NCI-H748 (cell line): ENCODE data around the gene PITRM1.
"Not testable (repeated sequence)": the region's sequence is repeated elsewhere in the genome, so short reads cannot be mapped to it uniquely, and the experiment has no call there.

Experiments
- DNase-seq: peaks from one replicate; lab custom pipeline; 2025; ENCODE audit not compliant: unreplicated experiment; lab: John Stamatoyannopoulos, UW

Gene PITRM1, protein sequence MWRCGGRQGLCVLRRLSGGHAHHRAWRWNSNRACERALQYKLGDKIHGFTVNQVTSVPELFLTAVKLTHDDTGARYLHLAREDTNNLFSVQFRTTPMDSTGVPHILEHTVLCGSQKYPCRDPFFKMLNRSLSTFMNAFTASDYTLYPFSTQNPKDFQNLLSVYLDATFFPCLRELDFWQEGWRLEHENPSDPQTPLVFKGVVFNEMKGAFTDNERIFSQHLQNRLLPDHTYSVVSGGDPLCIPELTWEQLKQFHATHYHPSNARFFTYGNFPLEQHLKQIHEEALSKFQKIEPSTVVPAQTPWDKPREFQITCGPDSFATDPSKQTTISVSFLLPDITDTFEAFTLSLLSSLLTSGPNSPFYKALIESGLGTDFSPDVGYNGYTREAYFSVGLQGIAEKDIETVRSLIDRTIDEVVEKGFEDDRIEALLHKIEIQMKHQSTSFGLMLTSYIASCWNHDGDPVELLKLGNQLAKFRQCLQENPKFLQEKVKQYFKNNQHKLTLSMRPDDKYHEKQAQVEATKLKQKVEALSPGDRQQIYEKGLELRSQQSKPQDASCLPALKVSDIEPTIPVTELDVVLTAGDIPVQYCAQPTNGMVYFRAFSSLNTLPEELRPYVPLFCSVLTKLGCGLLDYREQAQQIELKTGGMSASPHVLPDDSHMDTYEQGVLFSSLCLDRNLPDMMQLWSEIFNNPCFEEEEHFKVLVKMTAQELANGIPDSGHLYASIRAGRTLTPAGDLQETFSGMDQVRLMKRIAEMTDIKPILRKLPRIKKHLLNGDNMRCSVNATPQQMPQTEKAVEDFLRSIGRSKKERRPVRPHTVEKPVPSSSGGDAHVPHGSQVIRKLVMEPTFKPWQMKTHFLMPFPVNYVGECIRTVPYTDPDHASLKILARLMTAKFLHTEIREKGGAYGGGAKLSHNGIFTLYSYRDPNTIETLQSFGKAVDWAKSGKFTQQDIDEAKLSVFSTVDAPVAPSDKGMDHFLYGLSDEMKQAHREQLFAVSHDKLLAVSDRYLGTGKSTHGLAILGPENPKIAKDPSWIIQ

DNA sequence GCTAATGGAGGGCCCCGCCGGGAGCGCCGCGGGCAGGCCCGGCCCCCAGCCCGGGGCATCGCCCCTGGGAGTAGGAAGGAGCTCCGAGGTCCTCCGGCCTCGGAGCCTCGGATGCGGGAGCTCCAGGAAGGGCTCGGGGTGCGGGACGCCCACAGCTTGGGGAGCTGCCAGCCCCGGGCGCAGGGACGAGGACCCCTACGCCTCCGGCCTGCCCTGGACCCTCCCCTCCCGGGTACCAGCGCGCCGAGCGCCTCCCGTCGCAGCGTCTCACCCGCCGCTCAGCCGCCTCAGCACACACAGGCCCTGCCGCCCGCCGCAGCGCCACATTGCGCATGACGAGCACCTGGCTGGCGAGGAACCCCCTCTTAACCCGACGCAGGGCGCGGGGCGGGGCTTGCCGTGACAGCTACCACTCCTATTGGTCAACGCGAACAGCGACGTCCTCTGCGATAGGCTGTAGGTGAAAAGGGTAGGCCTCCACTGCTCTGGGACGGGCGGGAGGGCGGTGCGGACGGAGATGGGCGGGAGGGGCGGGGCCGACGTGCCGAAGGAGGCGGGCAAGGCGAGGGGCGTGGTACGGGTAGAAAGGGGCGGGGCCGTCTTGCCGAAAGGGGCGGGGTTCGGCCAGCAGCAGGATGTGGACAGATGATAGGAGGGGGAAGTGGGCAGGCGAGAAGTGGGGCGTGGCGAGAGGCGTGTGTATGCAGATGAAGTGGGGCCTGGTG, at the start of gene PITRM1:
Gene PITRM1, minus strand, starts transcription at position 337 of the 725 bp plus-strand sequence. Its CDS starts 10 bp downstream, at position 327.
- peak; percentile 97 for DNase-seq

DNA sequence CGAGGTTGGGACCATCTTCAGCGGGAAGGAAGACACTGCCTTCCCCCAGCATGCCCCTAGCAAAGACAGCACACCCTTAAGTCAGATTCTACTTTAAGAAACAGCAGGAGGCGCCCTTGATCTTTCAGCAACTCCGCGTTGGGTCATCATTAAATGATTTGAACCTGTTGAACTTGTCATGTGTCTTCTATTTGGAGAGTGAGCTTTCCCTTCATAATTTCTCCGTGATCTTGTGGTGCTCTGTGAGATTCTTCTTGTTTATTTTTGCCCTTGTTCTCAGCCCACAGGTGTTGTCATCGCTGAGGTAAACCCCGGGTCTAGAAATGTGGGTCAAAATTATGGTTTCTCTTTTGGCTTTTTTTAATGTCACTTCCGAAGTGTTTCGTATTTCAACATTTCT, 49.5 kb upstream of the PITRM1 start:
- no peak for DNase-seq

DNA sequence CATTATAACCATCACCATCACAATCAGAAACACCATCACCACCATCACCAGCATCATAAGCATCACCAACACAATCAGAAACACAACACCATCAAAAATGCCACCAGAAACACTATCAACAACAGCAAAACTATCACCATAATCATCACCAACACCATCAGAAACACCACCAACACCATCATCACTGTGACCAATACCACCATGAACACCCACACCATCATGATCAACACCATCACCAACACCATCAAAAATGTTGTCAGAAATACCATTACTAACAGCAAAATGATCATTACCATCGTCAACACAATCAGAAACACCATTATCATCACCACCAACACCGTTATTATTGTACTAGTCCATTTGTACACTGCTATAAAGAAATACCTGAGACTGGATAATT, 49.0 kb upstream of the PITRM1 start:
- not testable (repeated sequence) for DNase-seq

DNA sequence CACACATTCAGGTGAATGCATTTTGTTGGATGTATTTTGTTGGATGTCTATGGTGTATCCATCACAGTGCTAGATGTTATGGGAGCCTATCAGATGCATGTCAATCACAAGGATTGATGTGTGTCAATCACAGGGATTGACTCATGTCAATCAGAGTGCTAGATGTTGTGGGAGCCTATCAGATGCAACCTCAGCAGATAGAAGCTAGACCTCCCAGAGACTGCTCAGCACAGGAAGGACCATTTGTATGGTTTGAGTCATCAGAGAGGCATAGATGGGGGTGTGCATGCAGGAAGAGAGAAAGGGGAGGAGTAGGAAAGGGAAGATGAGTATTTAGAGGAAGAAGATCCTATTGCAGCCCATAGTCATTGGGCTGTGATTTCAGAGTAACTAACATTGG, 48.3 kb upstream of the PITRM1 start:
- no peak for DNase-seq

DNA sequence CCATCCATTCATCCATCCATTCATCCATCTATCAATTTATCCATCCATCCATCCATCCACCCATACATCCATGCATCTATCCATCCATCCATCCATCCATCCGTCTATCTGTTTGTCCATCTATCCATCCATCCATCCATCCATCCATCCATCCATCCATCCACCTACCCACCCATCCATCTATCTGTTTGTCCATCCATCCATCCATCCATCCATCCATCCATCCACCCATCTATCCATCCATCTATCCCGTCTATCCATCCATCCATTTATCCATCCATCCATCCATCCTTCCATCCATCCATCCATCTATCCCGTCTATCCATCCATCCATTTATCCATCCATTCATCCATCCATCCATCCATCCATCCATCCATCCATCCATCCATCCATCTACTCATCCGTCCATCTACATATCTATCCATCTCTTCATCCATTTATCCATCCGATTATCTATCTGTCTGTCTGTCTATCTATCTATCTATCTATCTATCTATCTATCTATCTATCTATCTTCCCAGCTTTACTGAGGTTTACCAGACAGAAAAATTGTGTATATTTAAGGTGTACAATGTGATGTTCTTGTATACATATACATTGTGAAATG, 46.5 kb upstream of the PITRM1 start:
- not testable (repeated sequence) for DNase-seq

DNA sequence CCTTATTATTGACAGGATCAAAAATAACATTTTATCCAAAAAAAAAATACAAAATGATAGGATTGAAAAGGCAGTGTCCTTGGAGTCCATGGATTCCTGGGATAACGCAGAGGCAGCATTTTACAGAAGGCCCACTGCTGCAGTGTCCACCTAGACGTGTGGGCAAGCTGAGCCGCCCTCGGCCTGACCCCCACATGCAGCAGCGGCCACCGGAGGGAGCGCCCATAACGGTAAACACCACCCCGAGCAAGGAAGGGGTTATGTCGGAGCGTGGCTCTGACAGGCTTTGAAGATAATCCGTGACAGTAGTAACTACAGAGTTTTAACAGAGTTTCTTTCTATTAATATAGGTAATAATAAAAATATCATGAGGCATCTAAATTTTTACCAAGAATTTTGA, 45.3 kb upstream of the PITRM1 start:
- DNase-seq, result no peak

DNA sequence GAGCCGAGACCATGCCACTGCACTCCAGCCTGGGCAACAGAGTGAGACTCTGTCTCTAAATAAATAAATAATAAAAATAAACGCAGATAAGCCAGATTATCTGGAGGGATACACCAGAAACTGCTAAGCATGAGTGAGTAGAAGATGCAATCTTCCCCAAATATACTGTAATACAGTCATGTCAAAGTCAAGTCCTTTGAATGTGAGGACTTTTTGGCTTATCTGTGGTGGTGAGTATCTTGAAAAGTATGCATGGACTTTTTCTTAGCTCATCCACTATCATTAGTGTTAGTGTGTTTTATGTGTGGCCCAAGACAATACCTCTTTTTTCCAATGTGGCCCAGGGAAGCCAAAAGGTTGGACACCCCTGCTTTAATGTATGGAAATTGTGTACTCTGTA, 44.7 kb upstream of the PITRM1 start:
- no peak for DNase-seq

DNA sequence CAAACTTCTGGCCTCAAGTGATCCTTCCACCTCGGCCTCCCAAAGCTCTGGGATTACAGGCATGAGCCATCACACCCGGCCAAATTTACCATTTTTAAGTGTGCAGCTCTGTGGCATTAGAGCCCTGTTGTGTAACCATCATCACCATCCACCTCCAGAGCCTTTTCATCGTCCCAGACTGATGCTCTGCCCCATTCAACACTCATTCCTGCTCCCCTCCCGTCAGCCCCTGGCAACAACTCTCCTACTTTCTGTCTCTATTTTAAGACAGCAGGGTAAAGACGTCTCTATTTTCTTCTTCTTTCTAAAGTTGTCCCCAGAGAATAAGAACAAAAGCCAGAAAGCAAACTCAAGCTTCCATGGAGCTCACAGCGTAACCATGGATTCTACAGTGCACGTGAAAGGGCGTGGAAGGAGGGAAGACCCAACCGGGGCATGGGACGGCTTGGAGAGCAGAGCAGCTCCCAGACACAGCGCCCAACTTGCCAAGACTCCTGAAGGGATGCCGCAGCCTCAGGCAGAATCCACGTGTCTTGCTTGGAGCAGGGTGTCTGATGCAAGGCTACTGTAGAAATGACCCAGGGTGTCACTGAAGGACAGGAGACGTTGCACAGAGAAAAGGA, 42.7 kb upstream of the PITRM1 start:
- peak; percentile 3 for DNase-seq

DNA sequence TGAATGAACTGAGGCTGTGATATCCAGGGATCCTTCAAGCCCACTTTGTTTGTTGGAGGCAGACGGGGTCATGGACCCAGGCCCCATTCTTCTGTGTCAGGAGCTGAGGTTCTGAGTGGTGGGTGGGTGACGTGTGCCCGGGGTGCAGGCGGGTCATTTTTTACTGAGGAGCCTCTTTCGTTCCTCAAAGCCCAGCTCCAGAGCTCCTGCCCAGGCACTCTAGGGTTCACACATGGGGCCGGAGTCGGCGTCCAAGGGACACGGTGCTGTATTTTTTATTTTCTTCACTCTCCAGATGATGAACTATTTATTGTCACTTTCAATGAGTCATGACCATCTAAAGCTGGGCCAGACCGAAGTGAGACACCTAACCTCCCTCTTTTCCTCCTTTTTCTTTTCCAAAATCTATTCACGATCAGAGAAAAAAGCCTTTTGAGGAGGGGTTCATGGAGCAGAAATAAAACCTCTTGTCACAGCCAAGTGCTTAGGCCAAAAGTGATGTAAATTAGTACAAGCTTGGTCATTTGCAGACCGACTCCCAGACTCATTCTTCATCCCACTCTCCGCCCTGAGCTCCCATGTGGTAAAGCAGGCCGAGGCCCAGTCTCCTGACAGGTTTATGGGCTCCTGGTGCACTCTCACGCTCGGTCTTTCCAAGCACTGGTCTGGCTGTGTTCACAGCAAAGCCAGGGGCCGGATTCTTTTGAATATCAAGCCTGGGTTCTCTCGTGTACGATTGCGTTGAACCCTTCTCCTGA, 41.4 kb upstream of the PITRM1 start:
- DNase-seq, result no peak

DNA sequence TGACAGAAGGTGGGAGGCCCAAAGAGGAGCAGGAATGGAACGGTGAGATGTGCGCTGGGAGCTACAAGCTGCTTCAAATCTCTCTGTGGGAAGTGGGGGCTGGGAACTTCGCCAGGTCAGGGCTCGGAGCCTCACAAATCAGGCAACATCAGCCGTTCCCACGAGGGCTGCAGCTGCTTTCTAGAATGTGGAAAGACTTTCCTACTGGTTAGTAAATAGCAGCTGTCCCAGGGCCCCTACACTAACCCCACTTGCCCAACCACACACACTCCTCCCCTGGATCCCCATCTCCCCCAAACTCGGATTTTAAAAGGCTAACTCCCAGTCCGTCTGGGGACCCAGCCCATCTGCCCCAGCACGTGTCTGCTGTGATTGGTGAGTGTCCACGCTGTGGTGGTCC, 40.6 kb upstream of the PITRM1 start:
- no peak for DNase-seq

DNA sequence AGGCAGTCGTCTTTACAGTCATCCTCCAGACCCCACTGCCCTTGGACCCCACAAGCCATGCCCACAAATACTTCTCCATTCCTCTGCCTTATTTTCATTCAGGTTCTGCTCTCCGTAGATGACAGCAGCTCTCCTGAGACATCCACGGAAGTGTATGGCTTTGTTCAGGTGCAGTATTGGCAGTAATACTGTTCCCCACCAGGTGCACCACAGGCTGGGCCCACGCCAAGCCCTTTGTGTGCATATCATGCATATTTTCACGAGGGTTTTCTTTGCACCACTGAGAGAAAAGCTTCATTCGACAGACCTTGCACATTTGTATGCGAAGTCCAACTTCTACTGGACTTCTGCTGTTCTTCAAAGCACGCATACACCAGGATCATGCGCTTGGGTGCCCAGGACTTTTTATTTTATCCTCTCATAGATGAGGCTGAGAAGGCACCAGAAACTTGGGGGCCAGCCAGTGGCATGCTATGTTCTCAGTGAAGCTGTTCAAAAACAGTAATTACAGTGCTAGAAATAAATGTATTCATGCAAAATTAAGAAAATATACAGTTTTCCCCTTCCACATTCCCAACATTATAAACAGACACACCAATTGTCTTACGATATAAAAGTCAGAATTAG, 37.8 kb upstream of the PITRM1 start:
- DNase-seq, result no peak

DNA sequence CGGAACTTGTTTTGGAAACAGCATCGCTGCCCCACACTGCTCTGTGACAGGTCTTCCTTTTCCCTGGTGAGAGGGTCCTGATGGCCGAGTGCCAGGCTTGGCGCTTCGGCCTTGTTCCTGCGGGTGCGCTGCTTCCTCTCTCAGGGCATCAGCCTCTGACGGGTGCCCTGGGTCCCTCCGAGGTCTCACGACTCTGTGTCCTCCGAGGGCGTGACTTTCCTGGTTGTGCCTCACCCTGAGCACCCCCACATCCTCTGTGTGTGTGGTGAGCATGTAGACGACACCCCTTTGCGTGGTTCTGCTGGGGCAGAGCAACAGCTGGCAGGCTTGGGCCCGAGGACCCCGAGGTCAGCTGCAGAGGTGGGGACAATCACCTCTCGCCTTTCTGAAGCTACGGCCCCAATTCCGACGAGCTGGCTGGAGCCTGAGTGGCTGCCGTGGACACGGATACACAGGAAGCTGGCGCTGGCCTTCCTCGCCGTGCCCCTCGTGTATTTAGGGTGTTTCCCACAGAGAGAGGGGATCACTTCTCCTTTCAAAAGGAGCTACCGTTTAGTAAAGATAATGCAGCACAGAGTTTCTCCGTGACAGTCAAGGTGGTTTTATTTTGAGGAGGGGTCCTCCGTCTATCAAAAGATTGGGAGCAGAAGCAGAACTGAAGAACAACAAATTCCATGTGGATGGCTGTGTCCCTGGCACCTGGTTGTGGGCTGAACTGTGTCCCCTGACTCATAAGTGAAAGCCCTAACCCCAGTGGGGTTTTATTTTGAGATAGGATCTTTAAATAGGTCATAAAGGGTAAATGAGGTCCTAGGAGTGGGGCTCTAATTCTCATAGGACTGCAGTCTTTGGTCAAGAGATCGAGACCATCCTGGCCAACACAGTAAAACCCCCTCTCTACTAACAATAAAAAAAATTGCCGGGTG, 36.2 kb upstream of the PITRM1 start:
- no peak for DNase-seq

DNA sequence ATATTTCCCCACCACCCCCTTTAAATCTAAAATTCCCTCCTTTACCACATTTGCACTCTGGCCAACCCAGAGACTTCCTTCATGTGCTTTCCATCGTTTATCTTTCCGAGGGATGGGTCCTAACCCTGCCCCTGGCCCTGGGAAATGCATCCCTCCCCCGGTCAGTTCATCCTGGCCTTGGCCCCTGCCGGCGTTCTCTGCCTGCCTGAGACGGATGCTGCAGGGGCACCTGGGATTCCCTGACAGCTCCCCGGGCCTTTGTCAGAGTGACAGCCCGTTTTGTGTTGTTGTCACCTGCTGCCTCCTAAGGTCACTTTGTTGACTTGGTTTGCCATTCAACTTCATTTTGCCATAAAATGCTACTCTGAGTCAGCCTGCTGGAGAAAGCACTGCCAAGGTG, 34.8 kb upstream of the PITRM1 start:
- no peak for DNase-seq

DNA sequence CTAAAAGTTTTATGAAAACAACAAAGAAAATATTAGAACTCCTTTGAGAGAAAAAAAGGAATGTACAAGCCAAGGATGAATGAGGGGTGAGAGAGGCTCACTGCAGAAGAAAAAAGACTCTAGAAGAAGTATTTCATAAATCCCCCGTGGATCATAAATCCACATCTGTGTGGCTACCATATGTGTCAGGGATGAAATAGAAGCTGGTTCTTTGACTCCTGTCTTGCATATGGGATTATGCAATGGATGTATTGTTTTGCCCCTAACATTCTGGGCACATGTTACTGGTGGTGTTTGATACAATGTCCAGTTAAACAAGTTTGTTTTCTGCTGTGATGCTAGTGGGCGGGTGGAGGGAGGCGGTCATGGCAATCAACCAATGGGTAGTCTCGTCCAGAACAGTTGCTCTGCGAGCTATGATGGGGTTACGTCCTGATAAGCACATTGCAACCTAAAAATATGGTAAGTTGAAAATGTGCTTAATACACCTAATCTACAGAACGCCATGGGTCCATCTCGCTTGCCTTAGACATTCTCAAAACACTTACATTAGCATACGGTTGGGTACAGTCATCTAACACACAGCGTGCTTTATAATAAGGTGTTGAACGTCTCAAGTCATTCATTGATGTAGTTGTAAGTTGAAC, 34.1 kb upstream of the PITRM1 start:
- no peak for DNase-seq

DNA sequence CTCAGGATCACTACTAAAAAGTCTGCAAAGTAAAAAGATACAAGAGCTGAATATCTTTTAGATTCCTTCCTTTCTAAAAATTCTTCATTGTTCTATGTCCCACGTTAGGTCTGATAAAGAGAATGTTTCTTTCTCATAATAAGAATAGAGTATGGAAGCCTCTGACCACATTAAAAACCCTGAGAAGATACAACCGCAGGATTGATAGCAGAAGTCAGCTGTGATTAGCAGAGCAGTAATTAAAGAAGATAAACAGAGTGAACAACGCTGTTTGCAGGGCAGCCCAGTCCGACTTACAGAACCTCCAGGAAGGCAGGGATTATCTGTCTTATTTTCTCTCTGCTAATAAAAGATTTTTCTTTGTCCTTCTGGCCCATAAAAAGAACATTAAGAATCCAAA, 31.4 kb upstream of the PITRM1 start:
- DNase-seq, result no peak

DNA sequence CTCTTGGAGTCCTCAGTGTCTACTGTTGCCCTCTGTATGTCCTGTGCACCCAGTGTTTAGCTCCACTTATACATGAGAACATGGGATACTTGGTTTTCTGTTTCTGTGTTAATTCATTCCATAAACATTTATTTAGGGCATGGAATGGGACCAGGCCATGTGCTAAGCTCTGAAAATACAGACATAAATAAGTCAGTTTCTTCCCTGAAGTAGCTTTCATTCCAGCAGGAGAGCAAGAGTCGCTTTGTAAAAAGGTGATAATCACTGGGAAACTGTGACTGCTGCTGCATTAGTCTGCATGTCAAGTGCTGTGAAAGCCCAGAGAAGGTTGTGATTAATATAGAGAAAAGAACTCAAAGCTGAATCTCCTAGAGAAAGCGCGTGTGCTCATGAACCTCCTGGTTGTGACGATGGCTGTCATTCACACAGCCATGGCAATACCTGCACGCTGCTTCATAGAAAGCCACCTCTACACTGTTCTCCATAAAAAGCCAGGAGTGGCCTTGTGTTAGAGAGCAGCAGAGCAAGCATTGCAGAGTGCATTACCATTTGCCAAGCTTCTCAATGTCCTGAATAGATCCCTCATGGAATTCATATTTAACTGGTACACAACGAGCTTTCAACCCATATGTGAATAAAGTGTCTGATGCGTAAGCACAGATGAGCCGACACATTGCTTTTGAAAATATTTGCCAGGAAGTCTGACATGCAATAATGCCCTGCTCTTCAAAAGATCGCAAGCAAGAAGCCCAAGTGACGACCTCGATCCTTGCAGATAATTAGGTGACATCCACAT, 30.6 kb upstream of the PITRM1 start:
- no peak for DNase-seq

DNA sequence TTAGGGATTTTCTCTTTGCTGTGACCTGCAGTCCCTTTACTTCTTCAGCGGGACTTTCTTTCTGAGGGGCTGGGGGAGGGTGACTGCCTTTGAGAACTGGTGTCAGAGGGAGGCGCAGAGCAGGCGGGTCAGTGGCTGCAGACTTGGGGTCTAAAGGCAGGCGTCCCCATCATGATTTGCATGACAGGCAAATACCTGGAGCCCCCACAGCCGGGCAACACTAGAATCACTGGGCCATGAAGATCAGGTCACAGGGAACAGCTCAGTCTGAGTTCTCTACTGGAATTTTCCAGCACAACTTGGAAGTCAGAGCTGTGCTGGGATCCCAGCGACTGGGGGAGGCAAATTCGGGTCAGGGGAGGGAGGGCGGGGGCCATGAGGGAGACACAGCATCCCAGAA, 29.2 kb upstream of the PITRM1 start:
- no peak for DNase-seq
